ENCODE measurements around the gene FGD6.
"Not testable (repeated sequence)": the region's sequence is repeated elsewhere in the genome, so short reads cannot be mapped to it uniquely, and the experiment has no call there.

The FGD6 gene

GRCh38 chr12:95118788-95119179 lies 98.5 kb downstream of the FGD6 start:
- DNase-seq = no peak

GRCh38 chr12:95118138-95118787 lies 99.0 kb downstream of the FGD6 start:
- no peak for DNase-seq

GRCh38 chr12:95117178-95117599 lies 100.1 kb downstream of the FGD6 start:
- DNase-seq = peak; percentile 51 to 92 (median 82)

- no peak for DNase-seq
These were observed 100.5 kb downstream of the FGD6 start for GRCh38 chr12:95116773-95117172.

- no peak for DNase-seq
These were observed 100.9 kb downstream of the FGD6 start for GRCh38 chr12:95116341-95116740.

- DNase-seq = no peak
These were observed 101.6 kb downstream of the FGD6 start for GRCh38 chr12:95115641-95116040.

- peak in 1 of 4 experiments; percentile 7 for DNase-seq
These were observed 102.4 kb downstream of the FGD6 start for GRCh38 chr12:95114766-95115405.

- no peak for DNase-seq
These were observed 109.9 kb downstream of the FGD6 start for GRCh38 chr12:95107362-95107761.

- no peak for DNase-seq
These were observed 111.7 kb downstream of the FGD6 start for GRCh38 chr12:95105540-95105939.

GRCh38 chr12:95104919-95105452 lies 112.3 kb downstream of the FGD6 start:
- no peak for DNase-seq

- DNase-seq = peak; percentile 8 to 57 (median 28)
These were observed 114.2 kb downstream of the FGD6 start for GRCh38 chr12:95102916-95103671.

GRCh38 chr12:95101957-95102356 lies 115.3 kb downstream of the FGD6 start:
- not testable (repeated sequence) for DNase-seq

GRCh38 chr12:95100264-95101190 lies 116.7 kb downstream of the FGD6 start:
- no peak for DNase-seq

- DNase-seq = no peak
These were observed 117.9 kb downstream of the FGD6 start for GRCh38 chr12:95099270-95099790.

GRCh38 chr12:95096852-95097251 lies 120.4 kb downstream of the FGD6 start:
- no peak for DNase-seq

- peak in 1 of 4 experiments; percentile 13 for DNase-seq
These were observed 120.9 kb downstream of the FGD6 start for GRCh38 chr12:95096378-95096777.

GRCh38 chr12:95095866-95096265 lies 121.4 kb downstream of the FGD6 start:
- DNase-seq = peak in 2 of 4 experiments; percentile 51

- DNase-seq = no peak
These were observed 127.8 kb downstream of the FGD6 start for GRCh38 chr12:95089462-95089861.

GRCh38 chr12:95088379-95088778 lies 128.9 kb downstream of the FGD6 start:
- peak in 2 of 4 experiments; percentile 35 to 40 for DNase-seq

- no peak for DNase-seq
These were observed 131.7 kb downstream of the FGD6 start for GRCh38 chr12:95085612-95086011.

GRCh38 chr12:95083938-95084337 lies 133.3 kb downstream of the FGD6 start:
- no peak for DNase-seq

GRCh38 chr12:95083471-95083870 lies 133.8 kb downstream of the FGD6 start:
- DNase-seq = no peak

Data from suppressor macrophage (primary cell).